Ascending aorta (tissue), 2 donors: ENCODE data around the gene D2HGDH. TPM values are rescaled to one million over a fixed set of nuclear protein-coding genes. Genes with fewer than 3 reads are reported as not detected.

Source experiments
- DNase-seq, 2 donors: peaks; one replicate each; pipeline ENCODE4 v3.0.0-alpha.2; 2019; ENCODE audit warnings: low spot score in 2 of 2
- H3K27ac ChIP-seq, 2 donors: fragments of 200-600 bp; sonication (generic); one replicate each; pipeline ENCODE4 v1.5.1; 2016 to 2017; ENCODE audit warnings: mild to moderate bottlenecking in 1 of 2
- H3K27me3 ChIP-seq: fragments of 200-600 bp; sonication (generic); one replicate; pipeline ENCODE4 v1.5.1; 2017
- H3K36me3 ChIP-seq, 2 donors: fragments of 200-600 bp; sonication (generic); one replicate each; pipeline ENCODE4 v1.5.1; 2016
- H3K4me1 ChIP-seq, 2 donors: fragments of 200-600 bp; sonication (generic); one replicate each; pipeline ENCODE4 v1.5.1; 2016 to 2017; ENCODE audit warnings: mild to moderate bottlenecking in 1 of 2
- H3K4me3 ChIP-seq, 2 donors: fragments of 200-600 bp; sonication (generic); one replicate each; pipeline ENCODE4 v1.5.1; 2016 to 2017; ENCODE audit warnings: mild to moderate bottlenecking in 1 of 2
- H3K9me3 ChIP-seq, 2 donors: fragments of 200-600 bp; sonication (generic); one replicate each; pipeline ENCODE4 v1.5.1; 2016
- CTCF ChIP-seq, 3 experiments: fragments of 200-600 bp in 2 of 3; fragments of 450-650 bp in 1 of 3; sonication (generic) in 2 of 3; IDR thresholded peaks; one replicate each; pipeline ENCODE4 v1.5.1; 2016 to 2019; ENCODE audit warnings: antibody characterized with exemption in 3 of 3, mild to moderate bottlenecking in 1 of 3, moderate library complexity in 1 of 3
- intact Hi-C: fragments of 100-400 bp; cut with DNase I; formaldehyde crosslinking; loops from one replicate; pipeline ENCODE4 v1.15.1; 2023
- total RNA-seq: library from RNA; depleted of rRNA; stranded (reverse); fragments of >200 nt; gene quantifications from one replicate; pipeline ENCODE4 v1.1.0, GENCODE V29; 2016

The D2HGDH gene
- total RNA-seq, 1 donor from 2014 or later = 22.2 TPM

GRCh38 chr2:241762933-241763369 lies 28.5 kb downstream of the D2HGDH start:
- intact Hi-C loops = no loop called here
- Histone ChIP-seq H3K4me1 (no peaks in the 10 kb centered on the region), H3K4me3 (no peak overlapping the region), H3K27ac (no peak overlapping the region), H3K36me3 (peaks cover 11 to 26% of the 10 kb centered on the region in 2 donors), H3K9me3 (no peaks in the 10 kb centered on the region), H3K27me3 (no peaks in the 10 kb centered on the region)
- TF ChIP-seq CTCF (IDR thresholded peaks at IDR 0.05) = no peak
- DNase-seq = peak in 1 of 2 donors; percentile 64

GRCh38 chr2:241763551-241764274 lies 29.3 kb downstream of the D2HGDH start:
- no peaks in the 10 kb centered on the region for H3K4me1 ChIP-seq
- intact Hi-C loops = no loop called here
- TF ChIP-seq CTCF (IDR thresholded peaks at IDR 0.05) = no peak
- no peaks in the 10 kb centered on the region for H3K27me3 ChIP-seq
- peak in 1 of 2 donors; percentile 58 for DNase-seq
- H3K36me3 ChIP-seq = peaks cover 11 to 20% of the 10 kb centered on the region in 2 donors
- no peak overlapping the region for H3K4me3 ChIP-seq
- H3K9me3 ChIP-seq = no peaks in the 10 kb centered on the region
- H3K27ac ChIP-seq = no peak overlapping the region

GRCh38 chr2:241764275-241765241 lies 30.1 kb downstream of the D2HGDH start:
- Histone ChIP-seq H3K9me3 (no peaks in the 10 kb centered on the region), H3K36me3 (peaks cover 5 to 14% of the 10 kb centered on the region in 2 donors), H3K27ac (no peak overlapping the region), H3K4me1 (no peaks in the 10 kb centered on the region), H3K4me3 (no peak overlapping the region), H3K27me3 (no peaks in the 10 kb centered on the region)
- intact Hi-C loops = no loop called here
- no peak for TF ChIP-seq CTCF (IDR thresholded peaks at IDR 0.05)
- no peak for DNase-seq

GRCh38 chr2:241767464-241768250 lies 33.2 kb downstream of the D2HGDH start:
- DNase-seq = no peak
- H3K27ac ChIP-seq = no peak overlapping the region
- H3K4me3 ChIP-seq = no peak overlapping the region
- peaks cover 0 to 13% of the 10 kb centered on the region in 2 donors for H3K36me3 ChIP-seq
- intact Hi-C loops = no loop called here
- no peak for TF ChIP-seq CTCF (IDR thresholded peaks at IDR 0.05)
- no peaks in the 10 kb centered on the region for H3K9me3 ChIP-seq
- H3K4me1 ChIP-seq = no peaks in the 10 kb centered on the region
- no peaks in the 10 kb centered on the region for H3K27me3 ChIP-seq

GRCh38 chr2:241768251-241768711 lies 33.9 kb downstream of the D2HGDH start:
- Histone ChIP-seq H3K9me3 (no peaks in the 10 kb centered on the region), H3K27me3 (no peaks in the 10 kb centered on the region), H3K36me3 (peaks cover 0 to 11% of the 10 kb centered on the region in 2 donors), H3K4me1 (no peaks in the 10 kb centered on the region), H3K27ac (no peak overlapping the region), H3K4me3 (no peak overlapping the region)
- TF ChIP-seq CTCF (IDR thresholded peaks at IDR 0.05) = no peak
- intact Hi-C loops = no loop called here
- no peak for DNase-seq
